HG03354 (cell line): ENCODE results near the gene MED12.

Experiments
- ATAC-seq: cut with Tn5 transposase; IDR thresholded peaks from one replicate; pipeline ENCODE4 v1.9.1; 2021; ENCODE audit warnings: mild to moderate bottlenecking; ENCODE audit not compliant: unreplicated experiment, poor library complexity, severe bottlenecking

The MED12 gene

DNA sequence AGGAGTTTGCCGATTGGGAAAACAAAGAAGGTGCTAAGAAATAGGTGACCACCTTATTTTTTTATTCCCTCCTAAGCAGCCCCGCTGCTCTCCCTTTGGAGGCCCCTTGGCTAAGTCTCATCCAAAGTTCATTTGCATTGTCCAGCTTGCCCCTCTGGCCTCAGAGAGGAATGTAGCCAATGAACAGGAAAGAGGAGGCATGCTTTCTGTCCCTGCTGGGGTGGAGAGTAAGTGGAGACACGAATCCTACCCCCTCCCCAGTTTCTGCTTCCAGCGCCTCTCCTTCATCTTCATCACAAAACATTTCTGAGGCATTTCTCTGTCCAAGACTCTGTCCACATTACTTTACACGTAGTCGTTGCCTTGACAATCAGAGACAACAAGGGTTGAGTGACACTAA lies 64.9 kb downstream of the MED12 start:
- ATAC-seq, result no peak

DNA sequence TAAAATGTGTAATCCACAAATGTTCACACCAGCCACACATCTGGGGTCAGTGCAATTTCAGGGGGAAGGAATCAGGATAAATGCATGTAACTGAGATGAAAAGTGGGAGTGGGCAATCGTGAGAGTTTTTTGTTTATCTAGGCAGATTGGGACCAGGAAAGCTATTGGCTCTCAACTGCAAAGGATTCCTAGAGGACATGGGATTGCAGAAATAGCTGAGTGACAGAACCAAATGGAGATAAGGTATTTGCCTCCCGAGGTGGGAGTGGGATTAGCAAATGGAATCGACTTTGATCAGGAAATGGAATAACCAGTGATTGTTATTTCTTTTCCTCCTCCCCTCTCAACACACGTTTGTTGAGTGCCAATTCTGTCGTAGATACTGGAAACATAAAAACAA lies 65.7 kb downstream of the MED12 start:
- no peak for ATAC-seq

DNA sequence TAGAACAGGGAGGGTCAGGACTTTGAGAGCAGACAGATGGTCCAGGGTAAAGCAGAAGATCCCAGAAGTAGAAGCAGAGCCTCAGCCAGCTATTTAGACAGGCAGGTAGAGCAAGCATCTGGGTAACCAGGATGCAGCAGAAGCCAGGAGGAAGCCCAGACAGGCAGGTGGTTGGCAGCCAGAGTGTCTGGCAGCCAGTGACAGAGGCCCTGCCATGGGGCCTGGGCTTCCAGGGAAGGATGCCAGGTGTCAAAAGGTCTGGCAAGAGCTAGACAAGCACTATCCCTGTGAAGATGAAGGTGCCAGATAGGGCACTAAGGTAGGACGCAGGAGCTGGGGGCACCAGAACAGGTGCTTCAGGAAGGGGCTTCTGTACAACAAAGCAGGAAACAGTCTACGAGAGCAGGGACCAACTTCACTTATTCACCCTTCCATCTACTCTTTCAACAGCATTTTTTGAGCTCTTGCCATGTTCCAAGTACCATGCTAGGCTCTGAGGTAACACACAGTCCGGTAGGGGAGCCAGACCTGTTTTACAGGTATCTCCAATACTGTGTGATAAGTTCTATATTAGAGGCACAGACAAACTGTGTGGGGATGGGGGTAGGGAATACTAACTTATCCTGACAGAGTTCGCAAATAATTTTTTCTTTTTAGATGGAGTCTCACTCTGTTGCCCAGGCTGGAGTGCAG lies 66.6 kb downstream of the MED12 start:
- no peak for ATAC-seq

DNA sequence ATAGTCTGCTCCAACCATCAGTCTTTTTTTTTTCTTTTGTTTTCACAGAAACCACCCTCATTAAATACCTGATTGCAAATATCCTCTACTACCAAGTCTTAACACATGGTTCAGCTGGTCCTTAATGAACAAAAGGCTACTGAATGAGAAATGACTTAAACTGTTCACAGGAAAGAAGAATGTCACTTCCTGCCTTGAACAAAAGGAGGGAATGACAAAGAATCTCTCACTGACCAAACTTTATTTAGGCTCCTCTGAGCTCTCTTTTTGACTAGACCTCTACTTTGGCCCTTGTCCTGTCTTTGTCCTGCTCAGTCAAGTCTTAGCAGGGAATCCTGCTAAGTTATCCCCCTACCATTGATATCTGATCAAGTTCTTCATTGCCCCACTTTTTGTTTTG lies 72.9 kb downstream of the MED12 start:
- no peak for ATAC-seq
